22Rv1 (cell line): ENCODE measurements around the gene FKBP1A.

Source experiments
- H3K27ac ChIP-seq: fragments of 450-650 bp; 2 replicates; pipeline ENCODE4 v1.5.1; 2017
- ZFX ChIP-seq: fragments of 450-650 bp; IDR thresholded peaks from 2 replicates; pipeline ENCODE4 v1.6.1; 2017; ENCODE audit warnings: antibody characterized with exemption, borderline replicate concordance
- TF ChIP-seq, protein P1 (sequence below): fragments of 450-650 bp; IDR thresholded peaks from 2 replicates; pipeline ENCODE4 v1.5.1; 2017; ENCODE audit warnings: mild to moderate bottlenecking

The FKBP1A gene

DNA sequence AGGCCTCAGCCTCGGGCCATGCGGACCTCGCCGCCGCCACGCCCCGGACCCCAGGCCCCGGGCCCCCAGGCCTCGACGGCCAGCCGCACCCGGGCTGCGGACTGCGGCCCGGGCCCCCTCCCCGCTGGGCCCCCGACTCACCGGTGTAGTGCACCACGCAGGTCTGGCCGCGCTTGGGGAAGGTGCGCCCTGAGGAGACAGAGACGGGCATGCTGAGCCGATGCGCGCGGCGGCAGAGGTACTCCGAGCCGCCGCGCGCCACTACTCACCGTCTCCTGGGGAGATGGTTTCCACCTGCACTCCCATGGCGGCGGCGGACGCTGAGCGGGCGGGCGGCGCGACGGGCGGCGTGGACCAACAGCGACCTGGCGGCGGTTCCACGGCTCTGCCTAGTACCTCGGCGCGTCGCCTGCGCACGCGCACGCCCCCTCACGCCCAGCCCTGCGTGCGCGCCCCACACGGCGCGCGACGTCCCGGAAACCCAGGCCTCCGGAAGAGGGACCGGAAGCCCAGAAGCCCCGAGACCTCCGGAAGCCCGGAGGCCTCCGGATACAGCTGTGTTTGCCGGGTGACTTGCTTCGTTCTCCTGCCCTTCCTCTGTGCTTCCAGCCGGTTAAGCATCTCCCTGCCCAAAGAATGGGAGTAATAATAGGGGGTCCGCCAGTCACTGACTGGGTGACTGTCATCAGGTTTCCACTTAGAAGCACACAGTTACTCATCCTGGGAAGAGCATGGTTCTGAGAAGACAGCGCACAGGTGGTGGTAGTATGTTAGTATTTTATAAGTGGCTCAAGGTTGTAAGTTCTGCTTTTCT, at the start of gene FKBP1A:
Gene FKBP1A (minus strand): TSS at position 362 of the 814 bp plus-strand sequence. CDS start 56 bp downstream, at position 306.
- TF ChIP-seq, protein P1, sequence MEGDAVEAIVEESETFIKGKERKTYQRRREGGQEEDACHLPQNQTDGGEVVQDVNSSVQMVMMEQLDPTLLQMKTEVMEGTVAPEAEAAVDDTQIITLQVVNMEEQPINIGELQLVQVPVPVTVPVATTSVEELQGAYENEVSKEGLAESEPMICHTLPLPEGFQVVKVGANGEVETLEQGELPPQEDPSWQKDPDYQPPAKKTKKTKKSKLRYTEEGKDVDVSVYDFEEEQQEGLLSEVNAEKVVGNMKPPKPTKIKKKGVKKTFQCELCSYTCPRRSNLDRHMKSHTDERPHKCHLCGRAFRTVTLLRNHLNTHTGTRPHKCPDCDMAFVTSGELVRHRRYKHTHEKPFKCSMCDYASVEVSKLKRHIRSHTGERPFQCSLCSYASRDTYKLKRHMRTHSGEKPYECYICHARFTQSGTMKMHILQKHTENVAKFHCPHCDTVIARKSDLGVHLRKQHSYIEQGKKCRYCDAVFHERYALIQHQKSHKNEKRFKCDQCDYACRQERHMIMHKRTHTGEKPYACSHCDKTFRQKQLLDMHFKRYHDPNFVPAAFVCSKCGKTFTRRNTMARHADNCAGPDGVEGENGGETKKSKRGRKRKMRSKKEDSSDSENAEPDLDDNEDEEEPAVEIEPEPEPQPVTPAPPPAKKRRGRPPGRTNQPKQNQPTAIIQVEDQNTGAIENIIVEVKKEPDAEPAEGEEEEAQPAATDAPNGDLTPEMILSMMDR = peak; percentile 17; the same call in 1 of the 2 replicates
- TF ChIP-seq ZFX = no peak
- peak within 1 kb of the TSS; percentile 58 for H3K27ac ChIP-seq

DNA sequence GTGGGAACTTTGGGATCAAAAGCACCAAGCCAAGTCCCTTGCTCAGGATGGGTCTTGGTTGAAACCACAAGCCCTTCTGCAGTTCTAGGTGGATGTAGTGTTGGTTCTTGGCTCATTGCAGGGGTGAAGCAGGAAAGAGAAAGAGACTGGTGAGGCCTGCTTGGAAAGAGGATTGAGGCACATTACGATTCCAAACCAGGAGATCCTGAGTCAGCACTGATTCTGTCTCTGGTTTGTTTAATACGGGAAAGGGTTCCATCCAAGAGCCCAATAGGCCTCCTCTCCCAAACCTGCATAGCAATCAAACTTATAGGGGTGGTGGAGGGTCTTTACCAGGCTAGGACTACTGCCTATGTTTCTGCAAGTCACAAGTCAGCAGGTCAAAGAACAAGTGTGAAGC, 49.5 kb upstream of the FKBP1A start:
- TF ChIP-seq ZFX = no peak
- TF ChIP-seq, protein P1 = no peak
- H3K27ac ChIP-seq = no peak overlapping the region

DNA sequence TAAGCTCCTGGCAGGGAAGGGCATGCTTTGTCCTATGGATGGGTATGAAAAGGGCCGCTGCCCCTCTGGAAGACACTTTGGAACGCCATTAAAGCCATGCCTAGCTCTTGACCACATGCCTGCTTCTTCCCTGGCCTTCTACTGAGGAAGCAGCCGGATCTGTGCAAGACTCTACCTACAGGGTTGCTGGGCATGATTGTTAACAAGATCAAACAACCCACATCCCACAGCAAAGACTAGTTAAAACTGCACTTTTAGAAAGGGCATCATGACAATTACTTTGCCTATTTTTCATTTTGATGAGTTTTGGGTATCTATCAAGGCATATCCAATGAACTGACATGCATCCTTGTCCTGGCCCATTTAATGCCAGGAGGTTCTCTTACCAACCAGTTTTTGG, 48.3 kb upstream of the FKBP1A start:
- TF ChIP-seq, protein P1 = no peak
- no peak for TF ChIP-seq ZFX
- no peak overlapping the region for H3K27ac ChIP-seq

DNA sequence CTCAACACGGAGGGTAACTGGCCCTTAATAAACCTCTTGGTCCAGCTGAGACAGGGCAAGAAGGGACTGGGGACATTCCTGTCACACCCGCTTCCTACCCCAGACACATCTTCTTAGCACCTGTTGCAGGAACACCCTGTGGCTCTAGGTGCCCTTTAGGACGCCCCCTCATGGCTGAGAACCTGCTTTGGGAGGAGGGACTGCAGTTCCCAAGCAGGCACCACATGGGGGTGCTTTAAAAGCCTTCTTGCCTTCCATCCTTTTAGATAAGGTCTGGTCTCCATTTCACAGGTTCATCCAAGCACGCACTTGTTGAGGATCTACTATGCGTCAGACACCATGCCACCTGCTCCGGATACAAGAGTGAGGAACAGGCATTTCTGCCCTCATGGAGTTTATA, 47.2 kb upstream of the FKBP1A start:
- no peak overlapping the region for H3K27ac ChIP-seq
- TF ChIP-seq, protein P1 = 0 out of 2 replicates have a peak, but pooled peaks have one; percentile 7
- TF ChIP-seq ZFX = no peak

DNA sequence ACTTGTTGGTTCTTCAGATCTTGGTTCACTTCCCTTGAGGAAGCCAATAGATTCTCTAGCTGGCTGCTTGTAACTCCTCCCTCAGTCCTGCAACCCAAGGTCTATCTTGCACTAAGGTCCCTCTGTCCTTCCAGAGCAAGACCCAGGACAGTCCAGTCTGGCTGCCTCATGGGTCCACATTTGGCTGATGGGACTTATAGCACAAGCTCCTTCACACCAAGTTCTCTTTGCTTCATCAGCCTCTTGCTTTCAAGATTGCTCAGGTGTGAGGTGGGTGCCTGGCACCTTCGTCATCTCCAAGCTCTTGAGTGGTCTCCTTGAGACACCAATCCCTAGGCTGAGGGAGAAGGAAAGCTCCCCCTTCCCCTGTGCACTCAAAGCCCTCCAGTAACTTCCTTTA, 45.5 kb upstream of the FKBP1A start:
- TF ChIP-seq, protein P1 = no peak
- no peak for TF ChIP-seq ZFX
- no peak overlapping the region for H3K27ac ChIP-seq

DNA sequence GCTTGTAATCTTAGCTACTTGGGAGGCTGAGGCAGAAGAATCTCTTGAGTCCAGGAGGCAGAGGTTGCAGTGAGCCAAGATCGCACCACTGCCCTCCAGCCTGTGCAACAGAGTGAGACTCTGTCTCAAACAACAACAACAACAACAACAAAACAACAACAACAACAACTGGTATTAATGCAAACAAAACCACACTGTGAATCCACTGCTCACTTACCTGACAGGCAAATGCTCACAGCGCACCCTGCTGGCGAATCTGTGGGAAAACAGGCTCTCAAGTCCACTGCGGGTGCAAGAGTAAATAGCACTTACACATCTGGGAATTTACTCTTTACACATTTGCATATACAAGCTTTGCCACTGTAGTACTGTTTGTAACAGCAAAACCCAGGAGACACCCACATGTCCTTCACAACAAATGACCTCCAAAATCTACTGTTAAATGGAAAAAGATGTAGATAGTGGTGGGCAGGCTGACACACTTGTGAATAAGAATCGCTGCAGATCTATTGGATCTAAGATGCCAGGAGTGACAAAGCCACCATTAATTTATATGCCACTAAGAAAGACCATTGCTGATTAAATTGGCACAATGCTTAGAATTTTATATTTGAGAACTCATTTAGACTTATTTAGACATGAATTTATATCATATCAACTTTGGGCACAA, 44.5 kb upstream of the FKBP1A start:
- TF ChIP-seq ZFX = no peak
- TF ChIP-seq, protein P1 = peak; percentile 93

DNA sequence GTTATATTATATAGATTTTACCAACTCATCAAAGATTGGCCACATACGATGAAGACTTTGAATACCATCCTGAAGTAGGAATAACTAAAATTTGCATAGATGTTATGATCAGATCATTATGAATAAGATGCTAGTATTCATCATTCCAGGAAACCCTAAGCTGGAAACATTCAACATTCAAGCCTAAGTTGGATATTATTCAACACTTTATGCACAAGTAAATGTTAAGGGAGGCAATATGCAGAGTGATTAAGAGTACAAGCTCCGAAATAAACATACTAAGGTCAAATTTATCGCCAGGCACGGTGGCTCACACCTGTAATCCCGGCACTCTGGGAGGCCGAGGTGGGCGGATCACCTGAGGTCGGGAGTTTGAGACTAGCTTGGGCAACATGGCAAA, 43.4 kb upstream of the FKBP1A start:
- no peak for TF ChIP-seq ZFX
- TF ChIP-seq, protein P1 = no peak
- no peak overlapping the region for H3K27ac ChIP-seq

More for the DNA sequence above, 44.5 kb upstream of the FKBP1A start:
- H3K27ac ChIP-seq = no peak overlapping the region
